Stimulated activated CD4-positive, alpha-beta T cell treated with anti-CD3 and anti-CD28 coated beads, TNF-alpha, amount 100 ng/mL, for 1 hour (primary cell): Measurements from ENCODE around the gene ZC3H13.
"Not testable (repeated sequence)": the region's sequence is repeated elsewhere in the genome, so short reads cannot be mapped to it uniquely, and the experiment has no call there.

Experiments
- DNase-seq, 3 donors: peaks; one replicate each; pipeline ENCODE4 v3.0.0-alpha.2; 2020; ENCODE audit warnings: low read depth in 3 of 3, low spot score in 1 of 3

ZC3H13 gene

GRCh38 chr13:46008631-46009030, 43.9 kb downstream of the ZC3H13 start:
- no peak for DNase-seq

DNA sequence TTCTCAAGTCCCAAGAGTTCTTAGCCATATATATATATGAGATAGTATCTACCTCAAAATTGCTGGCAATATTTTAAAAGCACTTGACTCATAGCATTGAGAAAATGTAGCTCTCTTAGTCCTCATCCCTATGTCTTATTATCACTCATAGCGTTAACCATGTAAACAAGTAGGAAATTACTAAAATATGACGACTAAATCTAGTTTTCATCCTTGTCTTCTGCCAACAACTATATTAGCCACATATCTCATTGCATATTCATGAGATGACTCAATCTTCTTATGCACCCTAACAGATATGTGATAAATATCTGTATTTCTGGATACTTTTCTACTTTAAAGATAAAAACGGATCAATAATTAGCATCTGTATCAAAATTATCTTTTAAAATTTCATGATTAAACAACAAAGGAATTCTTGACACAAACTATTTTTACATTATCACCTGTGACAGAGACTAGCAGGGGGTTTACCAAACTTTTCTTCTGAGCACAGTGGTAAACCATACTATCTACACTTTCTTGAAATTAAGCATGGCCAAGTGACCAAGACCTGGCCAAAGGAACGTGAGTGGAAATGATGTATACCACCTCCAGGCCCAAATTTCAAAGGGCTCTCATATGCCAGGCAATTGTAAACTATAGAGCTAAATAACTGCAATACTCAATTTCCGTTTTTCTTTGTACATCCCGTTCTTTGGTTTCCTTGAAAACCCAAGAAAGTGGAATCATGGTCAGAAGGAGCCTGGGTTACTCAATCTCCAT, 45.7 kb downstream of the ZC3H13 start:
- DNase-seq = no peak

DNA sequence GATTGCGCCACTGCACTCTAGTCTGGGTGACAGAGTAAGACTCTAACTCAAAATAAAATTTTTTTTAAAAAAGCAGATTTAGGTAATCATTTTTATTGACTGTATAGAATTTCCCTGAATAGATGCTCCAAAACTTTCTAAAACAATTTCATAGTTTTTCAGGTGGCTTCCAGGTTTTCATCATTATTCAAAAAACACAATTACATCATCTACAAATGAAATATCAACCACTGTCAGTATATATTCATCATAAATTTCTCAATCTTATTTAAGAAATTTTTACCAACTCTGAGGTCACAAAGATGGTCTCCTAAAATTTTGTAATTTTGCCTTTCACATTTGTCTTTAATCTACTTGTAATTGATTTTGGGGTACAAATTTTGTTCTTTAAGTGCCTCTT, 48.1 kb downstream of the ZC3H13 start:
- DNase-seq = no peak

- no peak for DNase-seq
Measured at GRCh38 chr13:45996631-45997030, 55.9 kb downstream of the ZC3H13 start.

- no peak for DNase-seq
Measured at GRCh38 chr13:45995245-45995644, 57.3 kb downstream of the ZC3H13 start.

DNA sequence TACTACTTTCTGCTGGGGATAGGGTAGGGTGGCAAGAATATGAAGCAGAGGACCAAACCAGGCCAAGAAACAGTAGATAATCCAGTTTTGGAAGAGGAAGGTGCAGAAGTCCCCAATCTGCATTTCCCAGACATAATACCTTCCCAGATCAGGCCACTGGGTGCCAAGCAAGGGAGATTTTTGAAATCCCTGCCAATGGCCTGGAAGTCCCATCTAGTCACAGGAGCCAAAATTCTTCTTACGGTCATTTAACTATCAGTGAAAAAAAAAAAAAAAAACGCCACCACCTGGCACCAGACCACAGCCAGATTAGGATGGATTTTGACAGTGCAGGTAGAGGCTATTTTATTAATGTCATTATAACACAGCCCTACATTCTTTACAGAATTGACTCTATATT, 57.8 kb downstream of the ZC3H13 start:
- DNase-seq = no peak

DNA sequence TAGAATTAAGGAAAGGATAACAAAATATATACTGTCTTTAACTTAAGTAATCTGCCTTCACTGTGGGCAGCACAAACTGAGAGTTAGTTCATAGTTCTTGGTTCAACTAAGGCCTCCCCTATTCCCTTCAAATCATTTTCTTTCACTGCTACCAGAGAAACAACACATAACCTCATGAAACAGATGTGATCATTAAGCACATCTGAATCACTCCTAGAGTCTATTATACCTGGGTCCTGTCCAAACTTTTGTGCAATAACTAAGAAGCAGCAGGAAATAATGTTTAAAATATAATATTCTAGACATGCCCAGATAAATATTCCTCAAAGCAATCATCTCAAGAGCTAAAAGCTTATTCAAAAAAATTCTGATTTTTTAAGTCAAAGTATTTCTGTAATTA, 62.9 kb downstream of the ZC3H13 start:
- no peak for DNase-seq

DNA sequence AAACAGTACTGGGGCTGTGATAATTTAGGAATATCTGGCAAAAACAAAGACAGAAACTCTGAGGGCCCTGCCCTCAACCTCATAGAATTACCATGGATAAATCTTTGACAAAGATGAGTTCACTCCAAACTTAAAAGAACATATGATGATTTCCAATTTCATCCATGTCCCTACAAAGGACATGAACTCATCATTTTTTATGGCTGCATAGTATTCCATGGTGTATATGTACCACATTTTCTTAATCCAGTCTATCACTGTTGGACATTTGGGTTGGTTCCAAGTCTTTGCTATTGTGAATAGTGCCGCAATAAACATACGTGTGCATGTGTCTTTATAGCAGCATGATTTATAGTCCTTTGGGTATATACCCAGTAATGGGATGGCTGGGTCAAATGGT, 71.4 kb downstream of the ZC3H13 start:
- DNase-seq = not testable (repeated sequence)

DNA sequence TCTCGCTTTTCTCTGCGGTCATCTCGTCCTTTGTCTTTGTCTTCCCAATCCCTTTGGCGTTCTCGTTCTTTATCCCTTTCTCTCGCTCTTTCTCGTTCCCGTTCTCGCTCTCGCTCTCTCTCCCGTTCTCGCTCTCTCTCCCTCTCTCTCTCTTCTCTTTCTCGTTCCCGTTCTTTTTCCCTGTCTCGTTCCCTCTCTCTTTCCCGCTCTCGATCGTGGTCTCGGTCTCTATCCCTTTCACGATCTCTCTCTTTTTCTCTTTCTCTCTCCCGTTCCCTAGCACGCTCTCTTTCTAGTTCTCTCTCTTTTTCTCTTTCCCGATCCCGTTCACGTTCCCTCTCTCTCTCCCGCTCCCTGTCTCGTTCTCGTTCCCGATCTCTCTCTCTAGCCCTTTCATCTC, 77.2 kb downstream of the ZC3H13 start:
- no peak for DNase-seq

GRCh38 chr13:45974500-45974899, 78.0 kb downstream of the ZC3H13 start:
- no peak for DNase-seq

GRCh38 chr13:45967589-45967988, 85.0 kb downstream of the ZC3H13 start:
- DNase-seq = no peak

DNA sequence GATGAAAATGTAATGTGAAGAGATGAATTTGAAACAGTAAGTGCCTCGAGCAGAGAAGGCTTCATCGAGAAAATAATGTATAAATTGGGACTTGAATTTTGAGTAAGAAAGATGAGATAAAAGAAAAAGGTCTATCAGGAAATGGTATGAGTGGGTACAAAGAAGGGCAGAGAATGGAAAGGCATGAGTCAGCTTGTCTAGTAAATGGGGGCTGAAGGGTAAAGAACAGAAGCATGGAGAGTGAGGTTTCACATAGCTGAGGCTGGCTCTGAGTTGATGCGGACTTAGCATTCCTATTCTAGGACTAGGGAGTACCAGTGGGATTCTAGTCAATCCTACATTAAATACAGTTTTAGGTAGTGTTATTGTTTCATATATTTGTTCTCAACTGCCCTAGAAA, 85.8 kb downstream of the ZC3H13 start:
- DNase-seq = no peak

DNA sequence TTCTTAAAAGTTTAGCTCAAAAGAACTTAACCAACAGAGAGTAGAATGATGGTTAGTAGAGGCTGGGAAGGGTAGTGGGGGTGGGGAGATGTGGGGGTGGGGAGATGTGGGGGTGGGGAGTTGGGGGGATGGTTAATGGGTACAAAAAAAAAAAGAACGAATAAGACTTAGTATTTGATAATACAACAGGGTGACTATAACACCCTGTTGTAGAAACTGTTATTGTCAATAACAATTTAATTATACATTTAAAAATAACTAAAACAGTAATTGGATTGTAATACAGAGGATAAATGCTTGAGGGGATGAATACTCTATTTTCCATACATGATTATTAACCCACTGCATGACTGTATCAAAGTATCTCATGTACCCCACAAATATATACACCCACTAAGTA, 91.1 kb downstream of the ZC3H13 start:
- DNase-seq = no peak

DNA sequence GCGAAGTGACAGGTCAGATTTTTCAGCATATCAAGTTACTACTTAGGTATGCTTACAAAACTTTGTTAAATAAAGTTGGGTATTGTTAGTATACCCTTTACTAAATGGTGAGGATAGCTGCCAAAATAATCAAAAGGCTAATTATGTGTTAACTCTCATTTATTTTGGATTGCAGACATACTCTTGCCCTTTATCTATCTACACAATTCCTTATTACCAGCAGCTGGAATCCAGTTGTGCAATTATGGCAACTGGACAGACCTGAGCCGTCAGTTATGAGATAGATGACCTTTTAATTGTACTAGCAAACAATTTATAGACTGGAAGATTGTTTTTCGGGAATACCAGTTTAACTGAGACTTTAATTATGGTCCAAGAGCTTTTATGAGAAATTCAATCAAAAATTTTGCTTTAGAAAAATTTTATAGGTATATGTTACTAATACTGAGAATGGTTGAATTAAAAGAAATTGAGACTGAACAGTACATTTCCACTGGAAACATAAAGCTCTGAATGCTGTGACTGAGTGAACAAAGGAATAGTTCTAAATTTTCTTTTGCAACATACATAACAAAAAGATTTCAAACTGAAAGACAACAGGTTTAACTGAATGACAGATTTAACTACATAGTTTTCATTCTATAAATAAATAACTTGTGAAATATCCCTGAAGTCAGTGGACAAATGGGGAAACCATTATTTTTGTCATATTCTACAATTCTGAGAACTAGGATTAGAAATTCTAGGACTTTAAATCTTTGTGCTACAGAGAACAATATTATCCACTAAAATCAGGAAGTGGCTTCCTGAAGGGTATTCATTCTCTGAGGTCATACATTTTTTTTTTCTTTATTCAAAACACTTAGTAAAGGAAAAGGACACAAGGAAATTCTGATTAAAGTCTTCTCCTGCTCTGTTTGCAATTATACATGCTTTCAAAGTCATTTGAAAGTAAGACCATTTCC, 97.4 kb downstream of the ZC3H13 start:
- DNase-seq = no peak

DNA sequence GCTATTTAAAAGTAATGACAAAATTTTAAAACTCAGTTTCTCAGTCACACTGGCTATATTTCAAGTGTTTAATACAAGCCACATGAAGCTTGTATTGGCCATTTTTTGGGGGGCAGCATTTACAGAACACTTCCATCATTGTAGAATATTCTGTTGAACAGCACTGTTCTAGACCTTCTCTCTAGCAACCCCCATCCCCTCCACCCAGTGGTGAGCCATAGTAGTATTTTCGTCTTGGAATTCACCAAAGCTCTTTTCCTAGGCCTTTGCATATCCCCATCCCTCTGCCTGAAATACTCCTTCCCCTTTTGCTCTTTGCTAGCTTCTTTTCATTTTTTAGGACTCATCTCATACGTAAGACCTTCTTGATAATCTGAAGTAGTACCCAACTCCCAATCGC, 99.5 kb downstream of the ZC3H13 start:
- DNase-seq = no peak

GRCh38 chr13:45951724-45952123, 100.8 kb downstream of the ZC3H13 start:
- DNase-seq = no peak

DNA sequence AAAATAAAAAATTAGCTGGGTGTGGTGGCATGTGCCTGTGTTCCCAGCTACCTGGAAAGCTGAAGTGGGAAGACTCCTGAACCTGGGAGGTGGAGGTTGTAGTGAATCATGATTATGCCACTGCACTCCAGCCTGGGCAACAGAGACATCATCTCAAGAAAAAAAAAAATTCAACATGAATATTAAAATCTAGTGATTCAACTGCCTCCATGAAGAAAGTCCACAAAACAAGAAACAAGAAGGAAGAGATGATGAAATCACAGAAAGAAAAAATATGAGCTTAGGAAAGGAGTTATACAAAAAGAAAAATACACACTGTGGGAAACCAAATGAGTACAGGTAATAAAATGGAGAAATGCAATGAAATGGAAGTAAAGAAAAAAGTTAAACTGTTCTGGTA, 101.4 kb downstream of the ZC3H13 start:
- no peak for DNase-seq

DNA sequence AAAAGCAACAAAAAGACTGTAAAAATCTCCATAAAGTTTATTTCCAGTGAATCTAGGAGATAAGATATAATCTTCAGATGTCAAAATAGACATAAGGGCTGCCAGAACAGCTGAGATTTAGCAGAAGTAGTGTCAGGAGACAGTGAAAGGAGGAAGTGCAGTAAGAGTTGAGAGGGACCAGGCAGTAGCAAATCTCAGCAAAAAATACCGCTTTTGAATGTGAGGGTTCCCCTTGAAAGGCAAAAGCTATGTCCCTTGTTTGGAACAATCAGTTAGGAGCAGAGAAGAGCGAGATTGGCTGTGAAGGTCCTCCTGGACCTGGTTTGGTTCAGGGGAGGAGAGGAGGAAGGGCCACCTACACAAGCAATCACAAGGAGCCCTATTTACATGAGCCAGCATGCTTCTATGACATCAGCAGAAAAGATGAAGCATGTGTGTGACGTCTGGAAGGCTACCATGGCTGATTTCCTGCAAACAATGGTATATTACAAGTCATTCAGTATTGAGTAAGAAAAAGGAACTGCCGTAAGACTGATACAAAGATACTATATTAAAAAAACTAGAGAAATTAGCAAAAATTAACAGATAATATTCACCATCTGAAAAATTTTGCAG, 102.1 kb downstream of the ZC3H13 start:
- no peak for DNase-seq

- DNase-seq = no peak
Measured at GRCh38 chr13:45949161-45949560, 103.4 kb downstream of the ZC3H13 start.

DNA sequence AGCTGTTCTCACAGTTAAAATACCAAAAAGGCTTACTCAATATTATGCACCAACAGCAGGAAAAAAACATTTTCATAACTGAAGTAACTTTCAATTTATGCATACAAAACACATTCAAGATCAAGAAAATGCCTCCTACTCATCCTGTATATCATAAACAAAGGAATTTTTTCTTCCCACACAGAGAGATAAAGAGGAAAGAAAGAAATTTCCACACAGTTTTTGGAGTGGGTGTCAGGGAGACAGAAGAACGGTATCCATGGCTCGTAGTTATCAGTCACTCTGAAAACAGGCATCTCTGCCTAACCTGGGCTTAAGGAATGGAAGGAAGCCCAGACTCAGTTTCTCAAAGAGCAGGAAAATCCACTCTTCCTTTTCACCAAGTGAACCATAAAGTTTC, 108.6 kb downstream of the ZC3H13 start:
- DNase-seq = no peak

DNA sequence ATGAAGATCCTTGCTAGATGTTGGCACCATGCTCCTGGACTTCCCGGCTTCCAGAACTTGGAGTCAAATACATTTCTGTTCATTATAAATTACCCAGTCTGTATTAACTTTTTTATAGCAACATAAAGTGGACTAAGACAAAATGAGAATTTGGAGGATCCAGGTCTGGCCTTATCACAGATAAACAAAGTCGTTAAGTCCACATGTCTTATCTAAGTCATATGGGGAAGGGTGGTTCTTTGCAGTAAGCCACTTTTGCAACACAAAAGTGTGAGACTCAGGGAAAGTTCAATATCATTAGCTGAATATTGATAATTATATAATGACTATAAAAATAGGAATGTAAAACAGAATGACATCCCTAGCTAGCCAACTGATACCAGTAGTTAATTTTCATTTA, 109.4 kb downstream of the ZC3H13 start:
- DNase-seq = no peak

DNA sequence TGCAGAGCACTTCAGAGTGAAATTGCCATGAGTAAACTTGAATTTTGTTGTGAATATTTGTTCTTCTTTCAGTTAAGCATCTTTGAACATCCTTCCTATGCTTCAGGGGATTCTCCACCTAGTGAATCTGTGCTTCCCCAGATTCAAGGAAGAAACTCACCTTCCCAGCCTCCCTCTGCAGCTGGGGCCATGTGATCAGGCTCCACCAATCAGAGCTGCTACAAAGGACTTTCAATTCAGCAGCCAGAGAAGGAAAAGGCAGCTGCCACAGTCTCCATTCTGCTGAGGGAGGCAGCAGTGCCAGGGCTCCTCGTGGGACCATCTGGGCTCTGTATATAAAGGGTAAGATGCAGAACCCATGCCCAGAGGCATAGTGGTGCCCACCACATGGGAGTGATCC, 111.3 kb downstream of the ZC3H13 start:
- no peak for DNase-seq
